HS-5 (cell line): ENCODE results near the gene IGLL1.
"Not testable (repeated sequence)": the region's sequence is repeated elsewhere in the genome, so short reads cannot be mapped to it uniquely, and the experiment has no call there.

Experiments used
- DNase-seq: peaks from one replicate; pipeline ENCODE4 v3.0.0-alpha.2; 2012; ENCODE audit warnings: low read depth

The IGLL1 gene

GRCh38 chr22:23591201-23591791 lies 11.2 kb upstream of the IGLL1 start:
- DNase-seq = peak; percentile 2

GRCh38 chr22:23583836-23584235 lies 3.7 kb upstream of the IGLL1 start:
- DNase-seq = no peak

- no peak for DNase-seq
These were observed 3.1 kb upstream of the IGLL1 start for GRCh38 chr22:23583153-23583552.

- DNase-seq = no peak
These were observed 1.2 kb upstream of the IGLL1 start for GRCh38 chr22:23581260-23581650.

GRCh38 chr22:23580576-23581259 lies 628 bp upstream of the IGLL1 start:
- no peak for DNase-seq

GRCh38 chr22:23579280-23579679 lies 810 bp downstream of the IGLL1 start:
- DNase-seq = no peak

GRCh38 chr22:23578306-23578705 lies 1.8 kb downstream of the IGLL1 start:
- no peak for DNase-seq

GRCh38 chr22:23576681-23577080 lies 3.4 kb downstream of the IGLL1 start:
- no peak for DNase-seq

GRCh38 chr22:23575601-23576000 lies 4.5 kb downstream of the IGLL1 start:
- no peak for DNase-seq

GRCh38 chr22:23574877-23575276 lies 5.2 kb downstream of the IGLL1 start:
- no peak for DNase-seq

GRCh38 chr22:23574371-23574811 lies 5.7 kb downstream of the IGLL1 start:
- DNase-seq = no peak

GRCh38 chr22:23573701-23574235 lies 6.3 kb downstream of the IGLL1 start:
- DNase-seq = not testable (repeated sequence)

GRCh38 chr22:23573106-23573505 lies 7.0 kb downstream of the IGLL1 start:
- not testable (repeated sequence) for DNase-seq

- DNase-seq = no peak
These were observed 8.6 kb downstream of the IGLL1 start for GRCh38 chr22:23571486-23571885.

- no peak for DNase-seq
These were observed 9.4 kb downstream of the IGLL1 start for GRCh38 chr22:23570681-23571080.

- DNase-seq = no peak
These were observed 10.4 kb downstream of the IGLL1 start for GRCh38 chr22:23569716-23570115.

- DNase-seq = no peak
These were observed 10.8 kb downstream of the IGLL1 start for GRCh38 chr22:23569291-23569690.

GRCh38 chr22:23566705-23567475 lies 13.2 kb downstream of the IGLL1 start:
- no peak for DNase-seq

- DNase-seq = no peak
These were observed 14.0 kb downstream of the IGLL1 start for GRCh38 chr22:23565915-23566704.

GRCh38 chr22:23565305-23565914 lies 14.7 kb downstream of the IGLL1 start:
- no peak for DNase-seq

GRCh38 chr22:23564276-23564675 lies 15.8 kb downstream of the IGLL1 start:
- no peak for DNase-seq

GRCh38 chr22:23563111-23563510 lies 17.0 kb downstream of the IGLL1 start:
- DNase-seq = no peak
